Measurements from ENCODE around the gene FAF1. TPM values are rescaled to one million over a fixed set of nuclear protein-coding genes. Genes with fewer than 3 reads are reported as not detected.
A peak's percentile ranks its signal among the peaks of the same experiment; 100 is the strongest.

FAF1 gene
- total and polyA plus RNA-seq, 2 donors (not counting 1 experiment from before 2014, with no cell fraction given) = 39.6 to 40.0 TPM

DNA sequence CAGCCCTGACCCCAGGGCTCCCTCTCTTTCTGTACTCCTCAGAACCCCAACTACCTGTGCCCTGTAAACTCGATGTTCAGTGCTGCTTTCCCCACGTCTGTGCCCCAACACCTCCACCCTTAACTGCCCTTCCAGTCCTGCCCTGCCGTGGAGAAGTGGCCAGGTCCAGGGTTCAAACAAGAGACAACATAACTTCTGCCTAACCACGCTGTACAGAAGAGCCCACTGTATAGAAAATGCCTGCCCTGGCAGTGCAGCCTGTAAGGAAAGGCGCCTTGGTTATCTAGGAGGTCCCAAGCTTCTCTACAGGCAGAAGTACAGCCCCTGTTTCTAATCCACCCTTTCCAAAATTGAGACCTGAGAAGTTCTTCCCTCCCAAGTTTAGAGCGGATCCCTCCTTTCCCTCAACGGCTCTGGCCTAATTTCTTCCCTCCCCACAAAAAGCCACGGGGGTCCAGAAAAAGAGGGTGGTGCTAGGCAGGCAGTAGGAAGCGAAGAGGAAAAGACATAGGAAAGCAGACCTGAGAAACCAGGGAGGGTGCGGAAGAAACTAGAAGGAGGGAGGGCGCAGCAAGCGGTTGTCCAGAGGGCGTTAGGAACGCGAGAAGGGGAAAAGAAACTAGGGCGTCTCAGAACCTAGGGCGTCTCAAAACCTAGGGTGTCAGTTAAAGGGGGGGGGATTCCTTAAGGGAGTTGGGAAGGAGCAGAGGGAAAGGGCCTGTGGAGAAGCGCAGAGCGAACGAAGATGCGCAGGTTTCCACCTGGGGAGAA, 540.0 kb downstream of the FAF1 start:
- Histone ChIP-seq H3K9me3 (ENCODE audit: control insufficient read depth, insufficient read depth, low read depth, low read length) (no peaks in the 10 kb centered on the region), H4K20me1 (ENCODE audit: control insufficient read depth, extremely low read depth, insufficient read depth, low read length) (no peaks in the 10 kb centered on the region), H2AFZ (ENCODE audit: low read length) (no peak overlapping the region), H3K27me3 (ENCODE audit: control insufficient read depth, insufficient read depth, low read length) (peaks cover 99% of the 10 kb centered on the region), H3K4me1 (ENCODE audit: control insufficient read depth, extremely low read depth, insufficient read depth, low read length) (no peaks in the 10 kb centered on the region), H3K9ac (ENCODE audit: insufficient read depth, low read length) (no peak overlapping the region), H3K27ac (ENCODE audit: insufficient read depth, low read length) (no peak overlapping the region), H3K79me2 (ENCODE audit: control insufficient read depth, insufficient read depth, low read length) (no peaks in the 10 kb centered on the region), H3K4me2 (ENCODE audit: extremely low read depth, insufficient read depth, low read length) (no peak overlapping the region), H3K36me3 (ENCODE audit: control insufficient read depth, insufficient read depth, low read length) (no peaks in the 10 kb centered on the region), H3K4me3 (replicated peaks in 1 of 4; ENCODE audit: control extremely low read depth in 1 of 4, insufficient read depth in 1 of 4, low read depth in 3 of 4, low read length in 4 of 4) (no peak overlapping the region)
- TF ChIP-seq EZH2 (IDR thresholded peaks at IDR 0.05; ENCODE audit: low read length, missing control alignments) = peak; percentile 1
- TF ChIP-seq, protein P1, sequence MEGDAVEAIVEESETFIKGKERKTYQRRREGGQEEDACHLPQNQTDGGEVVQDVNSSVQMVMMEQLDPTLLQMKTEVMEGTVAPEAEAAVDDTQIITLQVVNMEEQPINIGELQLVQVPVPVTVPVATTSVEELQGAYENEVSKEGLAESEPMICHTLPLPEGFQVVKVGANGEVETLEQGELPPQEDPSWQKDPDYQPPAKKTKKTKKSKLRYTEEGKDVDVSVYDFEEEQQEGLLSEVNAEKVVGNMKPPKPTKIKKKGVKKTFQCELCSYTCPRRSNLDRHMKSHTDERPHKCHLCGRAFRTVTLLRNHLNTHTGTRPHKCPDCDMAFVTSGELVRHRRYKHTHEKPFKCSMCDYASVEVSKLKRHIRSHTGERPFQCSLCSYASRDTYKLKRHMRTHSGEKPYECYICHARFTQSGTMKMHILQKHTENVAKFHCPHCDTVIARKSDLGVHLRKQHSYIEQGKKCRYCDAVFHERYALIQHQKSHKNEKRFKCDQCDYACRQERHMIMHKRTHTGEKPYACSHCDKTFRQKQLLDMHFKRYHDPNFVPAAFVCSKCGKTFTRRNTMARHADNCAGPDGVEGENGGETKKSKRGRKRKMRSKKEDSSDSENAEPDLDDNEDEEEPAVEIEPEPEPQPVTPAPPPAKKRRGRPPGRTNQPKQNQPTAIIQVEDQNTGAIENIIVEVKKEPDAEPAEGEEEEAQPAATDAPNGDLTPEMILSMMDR (conservative IDR thresholded peaks at IDR 0.05 in 1 of 2, IDR thresholded peaks at IDR 0.05 in 1 of 2; ENCODE audit: low read depth in 1 of 2, low read length in 2 of 2) = no peak
- no peak for DNase-seq (ENCODE audit: low read depth in 2 of 2)

DNA sequence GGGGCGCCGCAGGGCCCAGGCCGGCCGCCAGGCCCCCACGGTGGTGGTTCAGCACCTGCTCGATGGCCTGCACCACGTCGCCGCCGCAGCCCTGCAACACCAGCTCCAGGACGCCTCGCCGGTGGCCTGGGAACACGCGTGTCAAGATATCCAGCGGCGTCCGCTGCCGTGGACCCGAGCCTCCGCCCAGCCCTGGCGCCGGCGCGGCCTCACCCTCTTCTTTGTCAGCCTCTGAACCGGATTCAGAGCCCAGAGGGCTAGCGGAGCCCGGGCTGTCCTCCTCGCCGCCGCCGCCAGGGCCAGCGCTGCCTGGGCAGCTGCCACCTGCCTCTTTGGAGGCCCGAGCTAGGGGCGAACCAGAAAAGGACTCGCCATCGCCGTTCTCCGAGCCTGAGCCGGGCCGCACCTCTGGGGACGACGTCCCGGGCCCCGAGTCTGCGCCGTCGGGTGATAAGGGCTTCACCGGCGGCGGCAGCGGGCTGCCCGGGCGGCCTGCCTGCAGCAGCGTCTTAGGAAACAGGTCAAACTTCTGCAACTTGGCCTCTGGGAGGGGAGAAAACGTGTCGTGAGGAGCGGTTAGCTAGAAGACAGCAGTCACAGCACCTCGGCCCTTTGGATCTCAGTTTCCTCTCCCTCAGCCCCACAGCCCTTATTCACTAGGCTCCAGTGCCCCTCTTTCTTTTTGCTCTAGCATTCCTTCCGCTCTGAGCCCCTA, 540.7 kb downstream of the FAF1 start:
- Histone ChIP-seq H3K4me2 (ENCODE audit: extremely low read depth, insufficient read depth, low read length) (no peak overlapping the region), H4K20me1 (ENCODE audit: control insufficient read depth, extremely low read depth, insufficient read depth, low read length) (no peaks in the 10 kb centered on the region), H2AFZ (ENCODE audit: low read length) (no peak overlapping the region), H3K9ac (ENCODE audit: insufficient read depth, low read length) (no peak overlapping the region), H3K27ac (ENCODE audit: insufficient read depth, low read length) (no peak overlapping the region), H3K27me3 (ENCODE audit: control insufficient read depth, insufficient read depth, low read length) (peaks cover 99% of the 10 kb centered on the region), H3K36me3 (ENCODE audit: control insufficient read depth, insufficient read depth, low read length) (no peaks in the 10 kb centered on the region), H3K79me2 (ENCODE audit: control insufficient read depth, insufficient read depth, low read length) (no peaks in the 10 kb centered on the region), H3K4me1 (ENCODE audit: control insufficient read depth, extremely low read depth, insufficient read depth, low read length) (no peaks in the 10 kb centered on the region), H3K4me3 (replicated peaks in 1 of 4; ENCODE audit: control extremely low read depth in 1 of 4, insufficient read depth in 1 of 4, low read depth in 3 of 4, low read length in 4 of 4) (no peak overlapping the region), H3K9me3 (ENCODE audit: control insufficient read depth, insufficient read depth, low read depth, low read length) (no peaks in the 10 kb centered on the region)
- DNase-seq (ENCODE audit: low read depth in 2 of 2) = no peak
- TF ChIP-seq, protein P1 (conservative IDR thresholded peaks at IDR 0.05 in 1 of 2, IDR thresholded peaks at IDR 0.05 in 1 of 2; ENCODE audit: low read depth in 1 of 2, low read length in 2 of 2) = no peak
- peak; percentile 91 for TF ChIP-seq EZH2 (IDR thresholded peaks at IDR 0.05; ENCODE audit: low read length, missing control alignments)

DNA sequence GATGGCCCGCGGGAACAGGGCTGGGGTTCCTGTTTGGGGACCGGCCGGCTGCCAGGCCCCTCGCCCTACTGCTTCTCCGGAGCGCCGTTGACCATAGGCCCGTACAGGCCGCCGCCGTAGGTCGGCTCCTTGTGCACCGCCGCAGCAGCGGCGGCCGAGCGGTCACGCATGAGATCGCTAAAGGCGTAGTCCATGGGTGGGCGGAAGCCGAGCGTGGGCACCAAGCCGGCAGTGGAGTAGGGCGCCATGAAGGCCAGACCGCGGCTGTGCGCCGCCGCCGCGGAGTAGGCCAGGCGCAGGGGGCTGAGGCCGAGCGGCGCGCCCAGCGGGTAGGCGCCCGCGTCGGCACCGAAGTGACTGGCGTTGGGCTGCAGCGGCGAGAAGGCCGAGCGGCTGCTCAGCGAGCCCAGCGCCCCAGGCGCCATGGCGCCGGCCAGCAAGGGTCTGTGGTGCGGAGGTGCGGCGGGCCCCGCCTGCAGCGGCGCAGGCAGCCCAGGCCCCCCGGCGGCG, 541.4 kb downstream of the FAF1 start:
- peak overlapping the region; percentile 44 for H3K4me2 ChIP-seq (ENCODE audit: extremely low read depth, insufficient read depth, low read length)
- peak overlapping the region in 2 of 4 experiments; percentile 4 to 20 for H3K4me3 ChIP-seq (replicated peaks in 1 of 4; ENCODE audit: control extremely low read depth in 1 of 4, insufficient read depth in 1 of 4, low read depth in 3 of 4, low read length in 4 of 4)
- no peak overlapping the region for H3K9ac ChIP-seq (ENCODE audit: insufficient read depth, low read length)
- no peak for DNase-seq (ENCODE audit: low read depth in 2 of 2)
- no peaks in the 10 kb centered on the region for H3K4me1 ChIP-seq (ENCODE audit: control insufficient read depth, extremely low read depth, insufficient read depth, low read length)
- no peaks in the 10 kb centered on the region for H3K9me3 ChIP-seq (ENCODE audit: control insufficient read depth, insufficient read depth, low read depth, low read length)
- TF ChIP-seq, protein P1 (conservative IDR thresholded peaks at IDR 0.05 in 1 of 2, IDR thresholded peaks at IDR 0.05 in 1 of 2; ENCODE audit: low read depth in 1 of 2, low read length in 2 of 2) = no peak
- TF ChIP-seq EZH2 (IDR thresholded peaks at IDR 0.05; ENCODE audit: low read length, missing control alignments) = peak; percentile 95
- no peaks in the 10 kb centered on the region for H4K20me1 ChIP-seq (ENCODE audit: control insufficient read depth, extremely low read depth, insufficient read depth, low read length)
- no peaks in the 10 kb centered on the region for H3K79me2 ChIP-seq (ENCODE audit: control insufficient read depth, insufficient read depth, low read length)
- H3K27ac ChIP-seq (ENCODE audit: insufficient read depth, low read length) = no peak overlapping the region
- H3K36me3 ChIP-seq (ENCODE audit: control insufficient read depth, insufficient read depth, low read length) = no peaks in the 10 kb centered on the region
- H2AFZ ChIP-seq (ENCODE audit: low read length) = no peak overlapping the region
- H3K27me3 ChIP-seq (ENCODE audit: control insufficient read depth, insufficient read depth, low read length) = peaks cover 99% of the 10 kb centered on the region
